22Rv1 (cell line): ENCODE results near the gene F11.

Source experiments
- ZFX ChIP-seq: fragments of 450-650 bp; IDR thresholded peaks from 2 replicates; pipeline ENCODE4 v1.6.1; 2017; ENCODE audit warnings: antibody characterized with exemption, borderline replicate concordance
- TF ChIP-seq, protein P1 (sequence below): fragments of 450-650 bp; IDR thresholded peaks from 2 replicates; pipeline ENCODE4 v1.5.1; 2017; ENCODE audit warnings: mild to moderate bottlenecking

DNA sequence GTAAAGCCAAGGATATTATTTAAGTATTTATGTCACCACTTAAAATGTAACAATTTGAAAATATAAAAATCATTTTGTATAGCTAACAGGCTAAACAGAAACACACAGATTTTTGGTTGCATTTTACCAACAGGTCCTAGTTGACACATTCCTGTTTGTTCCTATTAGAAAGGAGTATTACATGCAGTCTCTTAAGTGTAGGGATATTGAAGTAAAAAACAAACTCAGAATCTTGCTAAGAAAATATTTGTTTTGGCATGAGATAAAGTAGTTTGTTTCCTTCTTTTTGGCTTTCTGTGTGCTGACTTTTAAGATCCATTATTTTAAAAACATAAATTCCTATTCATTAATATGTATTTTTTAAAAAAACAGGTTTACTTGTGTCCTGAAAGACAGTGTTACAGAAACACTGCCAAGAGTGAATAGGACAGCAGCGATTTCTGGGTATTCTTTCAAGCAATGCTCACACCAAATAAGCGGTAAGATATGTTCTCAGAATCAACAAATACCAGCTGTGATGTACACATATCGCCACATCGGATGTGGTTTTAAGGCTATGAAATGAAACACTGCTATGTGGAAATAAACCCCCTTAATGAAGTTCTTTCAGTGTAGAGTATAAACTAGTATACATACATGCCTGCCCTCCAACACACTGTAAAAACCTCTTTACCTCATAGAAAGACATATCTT lies 6.9 kb downstream of the F11 start:
- TF ChIP-seq, protein P1, sequence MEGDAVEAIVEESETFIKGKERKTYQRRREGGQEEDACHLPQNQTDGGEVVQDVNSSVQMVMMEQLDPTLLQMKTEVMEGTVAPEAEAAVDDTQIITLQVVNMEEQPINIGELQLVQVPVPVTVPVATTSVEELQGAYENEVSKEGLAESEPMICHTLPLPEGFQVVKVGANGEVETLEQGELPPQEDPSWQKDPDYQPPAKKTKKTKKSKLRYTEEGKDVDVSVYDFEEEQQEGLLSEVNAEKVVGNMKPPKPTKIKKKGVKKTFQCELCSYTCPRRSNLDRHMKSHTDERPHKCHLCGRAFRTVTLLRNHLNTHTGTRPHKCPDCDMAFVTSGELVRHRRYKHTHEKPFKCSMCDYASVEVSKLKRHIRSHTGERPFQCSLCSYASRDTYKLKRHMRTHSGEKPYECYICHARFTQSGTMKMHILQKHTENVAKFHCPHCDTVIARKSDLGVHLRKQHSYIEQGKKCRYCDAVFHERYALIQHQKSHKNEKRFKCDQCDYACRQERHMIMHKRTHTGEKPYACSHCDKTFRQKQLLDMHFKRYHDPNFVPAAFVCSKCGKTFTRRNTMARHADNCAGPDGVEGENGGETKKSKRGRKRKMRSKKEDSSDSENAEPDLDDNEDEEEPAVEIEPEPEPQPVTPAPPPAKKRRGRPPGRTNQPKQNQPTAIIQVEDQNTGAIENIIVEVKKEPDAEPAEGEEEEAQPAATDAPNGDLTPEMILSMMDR, result no peak
- TF ChIP-seq ZFX, result no peak
